Measurements from ENCODE around the gene COPRS. TPM values are rescaled to one million over a fixed set of nuclear protein-coding genes. Genes with fewer than 3 reads are reported as not detected.

Gene COPRS
- polyA plus RNA-seq, 1 of the 3 experiments (the other 2 are of a cell fraction) = 88.8 TPM

DNA sequence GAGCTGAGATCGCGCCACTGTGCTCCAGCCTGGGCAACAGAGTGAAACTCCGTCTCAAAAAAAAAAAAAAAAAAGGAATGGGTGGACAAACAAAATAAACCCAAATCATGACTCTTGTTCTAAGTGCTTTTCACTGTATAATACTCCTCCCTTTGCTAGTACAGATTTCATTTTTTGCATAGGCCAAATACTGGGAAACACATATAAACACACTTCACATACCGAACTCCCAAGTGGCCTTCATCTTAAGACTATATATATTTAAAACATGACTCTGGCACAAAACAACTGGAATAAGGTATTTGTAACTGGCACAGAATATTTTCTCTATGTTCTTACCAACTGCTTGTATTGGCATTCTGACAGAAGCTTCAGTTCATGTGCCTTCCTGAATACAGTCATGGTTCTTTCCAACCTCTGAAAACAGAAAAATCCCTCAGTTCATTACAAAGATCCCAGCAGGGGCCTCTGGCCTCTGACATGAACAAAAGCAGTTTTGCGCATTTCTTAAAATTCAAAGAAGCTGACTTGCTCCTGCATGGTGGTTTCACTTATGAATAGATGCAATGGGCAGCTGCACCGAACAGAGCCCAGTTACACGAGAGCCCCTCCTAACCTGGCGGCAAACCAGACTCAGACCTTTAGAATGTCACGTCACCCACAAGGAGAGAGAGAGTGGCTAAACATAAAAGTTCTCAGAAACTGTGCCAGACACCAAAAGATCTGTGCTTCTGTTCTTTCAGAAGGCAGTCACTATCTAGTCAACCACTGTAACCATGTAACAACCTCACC lies 19.1 kb upstream of the COPRS start:
- Histone ChIP-seq H3K79me2 (ENCODE audit: insufficient read depth) (0 out of 2 replicates have a peak, but pooled peaks cover 4% of the 10 kb centered on the region), H3K9me3 (no peaks in the 10 kb centered on the region), H3K9ac (no peak overlapping the region), H3K27me3 (ENCODE audit: insufficient read depth) (no peaks in the 10 kb centered on the region), H3K36me3 (replicated peaks in 1 of 2; ENCODE audit: control insufficient read depth in 1 of 2, insufficient read depth in 2 of 2, low read length in 1 of 2) (peaks cover 32 to 76% of the 10 kb centered on the region in 2 experiments), H3K4me3 (ENCODE audit: low read depth in 2 of 2, low read length in 1 of 2) (no peak overlapping the region), H3K9me2 (no peaks in the 10 kb centered on the region), H4K20me1 (ENCODE audit: insufficient read depth) (0 out of 2 replicates have a peak, but pooled peaks cover 4% of the 10 kb centered on the region), H3K27ac (ENCODE audit: low read depth in 2 of 2, low read length in 1 of 2) (peak overlapping the region in 1 of 2 experiments; percentile 50; a peak in 1 of 4 replicates), H3K4me2 (no peak overlapping the region; the same call in 1 of the 2 replicates), H3F3A (replicated peaks; ENCODE audit: insufficient read depth) (peaks cover 22% of the 10 kb centered on the region), H2AFZ (ENCODE audit: low read depth) (no peak overlapping the region), H3K4me1 (ENCODE audit: control insufficient read depth in 1 of 2, insufficient read depth in 2 of 2, low read depth in 1 of 2, low read length in 1 of 2) (no peaks in the 10 kb centered on the region)
- 96% methylated on average over 9 of the region's 9 CpGs for WGBS (ENCODE audit: low lambda C conversion rate)
- ChIA-PET POLR2A (no interaction called here), CTCF (interaction anchor here (1.4 kb wide), 2 partner anchors 23 to 320 kb away, joined by 5 read pairs; partner anchors contain the start of gene UTP6)
- TF ChIP-seq FOXM1 (IDR thresholded peaks at IDR 0.05; ENCODE audit: low read depth) (no peak), GATA2 (CRISPR knock-in tag; IDR thresholded peaks at IDR 0.05) (no peak), GABPA (IDR thresholded peaks at IDR 0.05; ENCODE audit: low read depth) (no peak), MXI1 (IDR thresholded peaks at IDR 0.05; ENCODE audit: low read depth, low read length) (no peak), CHD2 (IDR thresholded peaks at IDR 0.05; ENCODE audit: low read length, partially characterized antibody) (no peak), RCOR1 (IDR thresholded peaks at IDR 0.05; ENCODE audit: low read length) (no peak), RFX5 (IDR thresholded peaks at IDR 0.05; ENCODE audit: low read length) (no peak), NFIC (IDR thresholded peaks at IDR 0.05; ENCODE audit: borderline replicate concordance) (no peak), NRF1 (IDR thresholded peaks at IDR 0.05; ENCODE audit: low read depth, low read length) (no peak), SMC3 (IDR thresholded peaks at IDR 0.05; ENCODE audit: low read depth, low read length) (no peak), TEAD4 (IDR thresholded peaks at IDR 0.05; ENCODE audit: borderline replicate concordance, insufficient read depth) (no peak)
- TF ChIP-seq, protein P1, sequence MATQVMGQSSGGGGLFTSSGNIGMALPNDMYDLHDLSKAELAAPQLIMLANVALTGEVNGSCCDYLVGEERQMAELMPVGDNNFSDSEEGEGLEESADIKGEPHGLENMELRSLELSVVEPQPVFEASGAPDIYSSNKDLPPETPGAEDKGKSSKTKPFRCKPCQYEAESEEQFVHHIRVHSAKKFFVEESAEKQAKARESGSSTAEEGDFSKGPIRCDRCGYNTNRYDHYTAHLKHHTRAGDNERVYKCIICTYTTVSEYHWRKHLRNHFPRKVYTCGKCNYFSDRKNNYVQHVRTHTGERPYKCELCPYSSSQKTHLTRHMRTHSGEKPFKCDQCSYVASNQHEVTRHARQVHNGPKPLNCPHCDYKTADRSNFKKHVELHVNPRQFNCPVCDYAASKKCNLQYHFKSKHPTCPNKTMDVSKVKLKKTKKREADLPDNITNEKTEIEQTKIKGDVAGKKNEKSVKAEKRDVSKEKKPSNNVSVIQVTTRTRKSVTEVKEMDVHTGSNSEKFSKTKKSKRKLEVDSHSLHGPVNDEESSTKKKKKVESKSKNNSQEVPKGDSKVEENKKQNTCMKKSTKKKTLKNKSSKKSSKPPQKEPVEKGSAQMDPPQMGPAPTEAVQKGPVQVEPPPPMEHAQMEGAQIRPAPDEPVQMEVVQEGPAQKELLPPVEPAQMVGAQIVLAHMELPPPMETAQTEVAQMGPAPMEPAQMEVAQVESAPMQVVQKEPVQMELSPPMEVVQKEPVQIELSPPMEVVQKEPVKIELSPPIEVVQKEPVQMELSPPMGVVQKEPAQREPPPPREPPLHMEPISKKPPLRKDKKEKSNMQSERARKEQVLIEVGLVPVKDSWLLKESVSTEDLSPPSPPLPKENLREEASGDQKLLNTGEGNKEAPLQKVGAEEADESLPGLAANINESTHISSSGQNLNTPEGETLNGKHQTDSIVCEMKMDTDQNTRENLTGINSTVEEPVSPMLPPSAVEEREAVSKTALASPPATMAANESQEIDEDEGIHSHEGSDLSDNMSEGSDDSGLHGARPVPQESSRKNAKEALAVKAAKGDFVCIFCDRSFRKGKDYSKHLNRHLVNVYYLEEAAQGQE (IDR thresholded peaks at IDR 0.05; ENCODE audit: low read depth, low read length) = no peak
- TF ChIP-seq, protein P2, sequence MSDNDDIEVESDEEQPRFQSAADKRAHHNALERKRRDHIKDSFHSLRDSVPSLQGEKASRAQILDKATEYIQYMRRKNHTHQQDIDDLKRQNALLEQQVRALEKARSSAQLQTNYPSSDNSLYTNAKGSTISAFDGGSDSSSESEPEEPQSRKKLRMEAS (IDR thresholded peaks at IDR 0.05; ENCODE audit: low read depth) = no peak
- TF ChIP-seq, protein P3, sequence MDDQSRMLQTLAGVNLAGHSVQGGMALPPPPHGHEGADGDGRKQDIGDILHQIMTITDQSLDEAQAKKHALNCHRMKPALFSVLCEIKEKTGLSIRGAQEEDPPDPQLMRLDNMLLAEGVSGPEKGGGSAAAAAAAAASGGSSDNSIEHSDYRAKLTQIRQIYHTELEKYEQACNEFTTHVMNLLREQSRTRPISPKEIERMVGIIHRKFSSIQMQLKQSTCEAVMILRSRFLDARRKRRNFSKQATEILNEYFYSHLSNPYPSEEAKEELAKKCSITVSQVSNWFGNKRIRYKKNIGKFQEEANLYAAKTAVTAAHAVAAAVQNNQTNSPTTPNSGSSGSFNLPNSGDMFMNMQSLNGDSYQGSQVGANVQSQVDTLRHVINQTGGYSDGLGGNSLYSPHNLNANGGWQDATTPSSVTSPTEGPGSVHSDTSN (IDR thresholded peaks at IDR 0.05) = no peak
- TF ChIP-seq, protein P4, sequence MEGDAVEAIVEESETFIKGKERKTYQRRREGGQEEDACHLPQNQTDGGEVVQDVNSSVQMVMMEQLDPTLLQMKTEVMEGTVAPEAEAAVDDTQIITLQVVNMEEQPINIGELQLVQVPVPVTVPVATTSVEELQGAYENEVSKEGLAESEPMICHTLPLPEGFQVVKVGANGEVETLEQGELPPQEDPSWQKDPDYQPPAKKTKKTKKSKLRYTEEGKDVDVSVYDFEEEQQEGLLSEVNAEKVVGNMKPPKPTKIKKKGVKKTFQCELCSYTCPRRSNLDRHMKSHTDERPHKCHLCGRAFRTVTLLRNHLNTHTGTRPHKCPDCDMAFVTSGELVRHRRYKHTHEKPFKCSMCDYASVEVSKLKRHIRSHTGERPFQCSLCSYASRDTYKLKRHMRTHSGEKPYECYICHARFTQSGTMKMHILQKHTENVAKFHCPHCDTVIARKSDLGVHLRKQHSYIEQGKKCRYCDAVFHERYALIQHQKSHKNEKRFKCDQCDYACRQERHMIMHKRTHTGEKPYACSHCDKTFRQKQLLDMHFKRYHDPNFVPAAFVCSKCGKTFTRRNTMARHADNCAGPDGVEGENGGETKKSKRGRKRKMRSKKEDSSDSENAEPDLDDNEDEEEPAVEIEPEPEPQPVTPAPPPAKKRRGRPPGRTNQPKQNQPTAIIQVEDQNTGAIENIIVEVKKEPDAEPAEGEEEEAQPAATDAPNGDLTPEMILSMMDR (IDR thresholded peaks at IDR 0.05) = no peak
- DNase-seq = no peak
